Panc1 (cell line): ENCODE measurements around the gene PRR15. TPM values are rescaled to one million over a fixed set of nuclear protein-coding genes. Genes with fewer than 3 reads are reported as not detected.

ENCODE experiments used
- ATAC-seq: fragments of 200-7000 bp; cut with Tn5 transposase; 2 replicates; pipeline ENCODE4 v1.9.1; 2020; ENCODE audit warnings: mild to moderate bottlenecking, moderate library complexity
- BruUV-seq: library from RNA; stranded (reverse); fragments of 400-500 nt; replicated peaks from 2 replicates; lab custom pipeline; 2021; lab: Mats Ljungman, UMichigan
- CTCF ChIA-PET: fragments of 300-600 bp; sonication (Branson Sonifier 250); formaldehyde crosslinking; loops from one replicate; lab custom pipeline; 2022; ENCODE audit warnings: antibody characterized with exemption; lab: Charles Lee
- POLR2A ChIA-PET: fragments of 300-600 bp; sonication (Branson Sonifier 250); formaldehyde crosslinking; loops from one replicate; lab custom pipeline; 2022; ENCODE audit warnings: antibody characterized with exemption; lab: Charles Lee
- DNase-seq: peaks from one replicate; pipeline ENCODE4 v3.0.0-alpha.2; 2010; ENCODE audit warnings: low read depth, low spot score
- H3K27ac ChIP-seq: 2 replicates; pipeline ENCODE4 v1.5.1; 2011; ENCODE audit warnings: mild to moderate bottlenecking, low read length, inconsistent platforms
- H3K27me3 ChIP-seq: fragments of 200-500 bp; sonication (Bioruptor generic); 2 replicates; pipeline ENCODE4 v1.6.0; 2014; ENCODE audit warnings: low read length, inconsistent platforms; ENCODE audit not compliant: control insufficient read depth, insufficient read depth
- H3K36me3 ChIP-seq: fragments of 200-500 bp; sonication (Bioruptor generic); 2 replicates; pipeline ENCODE4 v1.5.1; 2014; ENCODE audit warnings: inconsistent platforms, mild to moderate bottlenecking, low read length, moderate library complexity; ENCODE audit not compliant: control insufficient read depth, insufficient read depth
- H3K4me1 ChIP-seq: 2 replicates; pipeline ENCODE4 v1.5.1; 2011; ENCODE audit warnings: inconsistent platforms, mild to moderate bottlenecking, low read length, moderate library complexity; ENCODE audit not compliant: control insufficient read depth, insufficient read depth
- H3K4me3 ChIP-seq, 2 experiments: 2 replicates each; pipeline ENCODE4 v1.5.1; 2011 to 2012; ENCODE audit warnings: low read depth in 2 of 2, low read length in 2 of 2, mild to moderate bottlenecking in 2 of 2, inconsistent platforms in 1 of 2, moderate library complexity in 1 of 2
- H3K9me3 ChIP-seq: fragments of 200-500 bp; sonication (Bioruptor generic); 2 replicates; pipeline ENCODE4 v1.5.1; 2014; ENCODE audit warnings: low read depth, mild to moderate bottlenecking, inconsistent platforms, low read length, moderate library complexity; ENCODE audit not compliant: control insufficient read depth, insufficient read depth
- CTCF ChIP-seq: fragments of 450-650 bp; IDR thresholded peaks from 2 replicates; pipeline ENCODE4 v1.5.1; 2017; ENCODE audit warnings: mild to moderate bottlenecking
- POLR2AphosphoS5 ChIP-seq: IDR thresholded peaks from 2 replicates; pipeline ENCODE4 v1.6.1; 2012; ENCODE audit warnings: mild to moderate bottlenecking, low read depth, low read length, moderate library complexity
- SIN3A ChIP-seq: IDR thresholded peaks from 2 replicates; pipeline ENCODE4 v1.6.1; 2012; ENCODE audit warnings: low read depth, mild to moderate bottlenecking, low read length, moderate library complexity, borderline replicate concordance; ENCODE audit not compliant: insufficient read depth
- TCF7L2 ChIP-seq: IDR thresholded peaks from 2 replicates; pipeline ENCODE4 v1.6.1; 2011; ENCODE audit warnings: mild to moderate bottlenecking, low read depth, low read length, inconsistent platforms
- in situ Hi-C: cut with HindIII; loops from 2 replicates; pipeline ENCODE4 v1.10.0; 2016; ENCODE audit warnings: low sequenced_read_pairs, low pct_unique_long_range_greater_than_20kb
- intact Hi-C: fragments of 100-400 bp; cut with micrococcal nuclease; formaldehyde crosslinking; loops from one replicate; pipeline ENCODE4 v1.10.0; 2022; ENCODE audit not compliant: unreplicated experiment
- total RNA-seq: library from RNA; stranded (reverse); gene quantifications from one replicate; pipeline ENCODE4 v1.2.1, GENCODE V29; 2021; ENCODE audit not compliant: unreplicated experiment
- TF ChIP-seq, protein P1 (sequence below), 2 experiments: IDR thresholded peaks; 2 replicates each; pipeline ENCODE4 v1.6.1; 2011 to 2012; ENCODE audit warnings: low read depth in 2 of 2, control low read depth in 1 of 2, low read length in 1 of 2, mild to moderate bottlenecking in 1 of 2, moderate library complexity in 1 of 2; ENCODE audit not compliant: insufficient read depth in 1 of 2

The PRR15 gene
- total RNA-seq, 1 experiment from 2014 or later = 0.23 TPM

GRCh38 chr7:29598137-29598536 is 34.5 kb downstream of the PRR15 start:
- H3K9me3 ChIP-seq = no peaks in the 10 kb centered on the region
- no peak for ATAC-seq
- DNase-seq = no peak
- no peak for TF ChIP-seq CTCF
- TF ChIP-seq, protein P1, sequence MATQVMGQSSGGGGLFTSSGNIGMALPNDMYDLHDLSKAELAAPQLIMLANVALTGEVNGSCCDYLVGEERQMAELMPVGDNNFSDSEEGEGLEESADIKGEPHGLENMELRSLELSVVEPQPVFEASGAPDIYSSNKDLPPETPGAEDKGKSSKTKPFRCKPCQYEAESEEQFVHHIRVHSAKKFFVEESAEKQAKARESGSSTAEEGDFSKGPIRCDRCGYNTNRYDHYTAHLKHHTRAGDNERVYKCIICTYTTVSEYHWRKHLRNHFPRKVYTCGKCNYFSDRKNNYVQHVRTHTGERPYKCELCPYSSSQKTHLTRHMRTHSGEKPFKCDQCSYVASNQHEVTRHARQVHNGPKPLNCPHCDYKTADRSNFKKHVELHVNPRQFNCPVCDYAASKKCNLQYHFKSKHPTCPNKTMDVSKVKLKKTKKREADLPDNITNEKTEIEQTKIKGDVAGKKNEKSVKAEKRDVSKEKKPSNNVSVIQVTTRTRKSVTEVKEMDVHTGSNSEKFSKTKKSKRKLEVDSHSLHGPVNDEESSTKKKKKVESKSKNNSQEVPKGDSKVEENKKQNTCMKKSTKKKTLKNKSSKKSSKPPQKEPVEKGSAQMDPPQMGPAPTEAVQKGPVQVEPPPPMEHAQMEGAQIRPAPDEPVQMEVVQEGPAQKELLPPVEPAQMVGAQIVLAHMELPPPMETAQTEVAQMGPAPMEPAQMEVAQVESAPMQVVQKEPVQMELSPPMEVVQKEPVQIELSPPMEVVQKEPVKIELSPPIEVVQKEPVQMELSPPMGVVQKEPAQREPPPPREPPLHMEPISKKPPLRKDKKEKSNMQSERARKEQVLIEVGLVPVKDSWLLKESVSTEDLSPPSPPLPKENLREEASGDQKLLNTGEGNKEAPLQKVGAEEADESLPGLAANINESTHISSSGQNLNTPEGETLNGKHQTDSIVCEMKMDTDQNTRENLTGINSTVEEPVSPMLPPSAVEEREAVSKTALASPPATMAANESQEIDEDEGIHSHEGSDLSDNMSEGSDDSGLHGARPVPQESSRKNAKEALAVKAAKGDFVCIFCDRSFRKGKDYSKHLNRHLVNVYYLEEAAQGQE (IDR thresholded peaks at IDR 0.05; ENCODE audit: insufficient read depth in 1 of 2, low read depth in 2 of 2, low read length in 1 of 2) = no peak
- no peak for TF ChIP-seq SIN3A
- TF ChIP-seq POLR2AphosphoS5 = no peak
- no peak for TF ChIP-seq TCF7L2
- H3K36me3 ChIP-seq = no peaks in the 10 kb centered on the region
- no peak overlapping the region for H3K27ac ChIP-seq
- no peaks in the 10 kb centered on the region for H3K4me1 ChIP-seq
- no TSS peak for BruUV-seq
- ChIA-PET POLR2A (no interaction called here), CTCF (no interaction called here)
- intact Hi-C loops (no loop called here), in situ Hi-C loops (no loop called here)
- H3K4me3 ChIP-seq = no peak overlapping the region
- no peaks in the 10 kb centered on the region for H3K27me3 ChIP-seq

- in situ Hi-C loops = no loop called here
- Histone ChIP-seq H3K4me1 (no peaks in the 10 kb centered on the region), H3K27me3 (no peaks in the 10 kb centered on the region), H3K4me3 (no peak overlapping the region), H3K9me3 (no peaks in the 10 kb centered on the region), H3K27ac (no peak overlapping the region), H3K36me3 (no peaks in the 10 kb centered on the region)
- ChIA-PET POLR2A (no interaction called here), CTCF (no interaction called here)
- no peak for DNase-seq
- intact Hi-C loops = no loop called here
- TF ChIP-seq SIN3A = no peak
- TF ChIP-seq, protein P1 (IDR thresholded peaks at IDR 0.05; ENCODE audit: insufficient read depth in 1 of 2, low read depth in 2 of 2, low read length in 1 of 2) = no peak
- BruUV-seq = no TSS peak
- ATAC-seq = no peak
Measured at GRCh38 chr7:29598613-29599012, 35.0 kb downstream of the PRR15 start.
